ENCODE measurements around the gene ZNF584.

GRCh38 chr19:58455306-58455705 is 46.9 kb downstream of the ZNF584 start:
- TF ChIP-seq CTCF (IDR thresholded peaks at IDR 0.05) (no peak), POLR2A (IDR thresholded peaks at IDR 0.05) (no peak), POLR2AphosphoS5 (IDR thresholded peaks at IDR 0.05) (no peak)
